Transverse colon (tissue), 4 donors: ENCODE data around the gene C11orf91. TPM values are rescaled to one million over a fixed set of nuclear protein-coding genes. Genes with fewer than 3 reads are reported as not detected.

Experiments
- DNase-seq: peaks from one replicate; pipeline ENCODE4 v3.0.0-alpha.2; 2019
- H3K27ac ChIP-seq, 4 donors: fragments of 200-600 bp; sonication (generic); 2 replicates each; pipeline ENCODE4 v1.5.1; 2016 to 2018; ENCODE audit warnings: inconsistent platforms in 4 of 4
- H3K27me3 ChIP-seq: fragments of 200-600 bp; sonication (generic); 2 replicates; pipeline ENCODE4 v1.5.1; 2017; ENCODE audit warnings: inconsistent platforms
- H3K36me3 ChIP-seq, 4 donors: fragments of 200-600 bp; sonication (generic); 2 replicates each; pipeline ENCODE4 v1.5.1; 2017 to 2019; ENCODE audit warnings: inconsistent platforms in 4 of 4
- H3K4me1 ChIP-seq, 4 donors: fragments of 200-600 bp; sonication (generic); 2 replicates each; pipeline ENCODE4 v1.5.1; 2017 to 2020; ENCODE audit warnings: inconsistent platforms in 4 of 4
- H3K4me3 ChIP-seq, 4 donors: fragments of 200-600 bp; sonication (generic); 1 replicate in 1 of 4; 2 replicates in 3 of 4; pipeline versions ENCODE4 v1.5.1 to v1.6.1; 2017 to 2019; ENCODE audit warnings: inconsistent platforms in 4 of 4
- H3K9me3 ChIP-seq, 2 donors: fragments of 200-600 bp; sonication (generic); 2 replicates each; pipeline ENCODE4 v1.5.1; 2017 to 2019; ENCODE audit warnings: inconsistent platforms in 2 of 2
- EP300 ChIP-seq: sonication (generic); formaldehyde crosslinking; IDR thresholded peaks from one replicate; pipeline ENCODE4 v1.6.1; 2017; ENCODE audit warnings: antibody characterized with exemption, low read depth
- POLR2A ChIP-seq: fragments of 450-650 bp; IDR thresholded peaks from one replicate; pipeline ENCODE4 v1.6.1; 2016; ENCODE audit warnings: antibody characterized with exemption, mild to moderate bottlenecking, moderate library complexity
- POLR2AphosphoS5 ChIP-seq, 3 donors: sonication (generic); formaldehyde crosslinking; IDR thresholded peaks; one replicate each; pipeline ENCODE4 v1.6.1; 2016; ENCODE audit warnings: antibody characterized with exemption in 3 of 3
- WGBS, 2 donors: methylation state at CpG; one replicate each; pipeline ENCODE4 v1.1.5; 2018; ENCODE audit warnings: low coverage in 1 of 2; 5-methylcytosine and 5-hydroxymethylcytosine counted together
- in situ Hi-C, 4 donors: fragments of 200-750 bp; cut with MboI; loops; one replicate each; pipeline versions ENCODE4 v1.15.0 to v1.15.1; 2017; ENCODE audit warnings: low sequenced_read_pairs in 3 of 4, low pct_ligation_motif_present in 1 of 4, low pct_unique_long_range_greater_than_20kb in 1 of 4
- intact Hi-C: fragments of 100-400 bp; cut with DNase I; formaldehyde crosslinking; loops from one replicate; pipeline ENCODE4 v1.15.1; 2023; ENCODE audit warnings: low total_unique reads
- total RNA-seq, 4 donors: library from RNA; depleted of rRNA; stranded (reverse); fragments of >200 nt; gene quantifications; one replicate each; pipeline ENCODE4 v1.1.0, GENCODE V29; 2016
- TF ChIP-seq, protein P1 (sequence below), 5 experiments: fragments of 200-600 bp in 3 of 5; fragments of 450-650 bp in 2 of 5; sonication (generic) in 3 of 5; IDR thresholded peaks; 1 replicate in 2 of 5; 2 replicates in 3 of 5; pipeline ENCODE4 v1.5.1; 2016 to 2017; ENCODE audit warnings: antibody characterized with exemption in 5 of 5, inconsistent platforms in 3 of 5, mild to moderate bottlenecking in 2 of 5, moderate library complexity in 1 of 5

The C11orf91 gene
- total RNA-seq, 4 donors from 2014 or later = not detected

DNA sequence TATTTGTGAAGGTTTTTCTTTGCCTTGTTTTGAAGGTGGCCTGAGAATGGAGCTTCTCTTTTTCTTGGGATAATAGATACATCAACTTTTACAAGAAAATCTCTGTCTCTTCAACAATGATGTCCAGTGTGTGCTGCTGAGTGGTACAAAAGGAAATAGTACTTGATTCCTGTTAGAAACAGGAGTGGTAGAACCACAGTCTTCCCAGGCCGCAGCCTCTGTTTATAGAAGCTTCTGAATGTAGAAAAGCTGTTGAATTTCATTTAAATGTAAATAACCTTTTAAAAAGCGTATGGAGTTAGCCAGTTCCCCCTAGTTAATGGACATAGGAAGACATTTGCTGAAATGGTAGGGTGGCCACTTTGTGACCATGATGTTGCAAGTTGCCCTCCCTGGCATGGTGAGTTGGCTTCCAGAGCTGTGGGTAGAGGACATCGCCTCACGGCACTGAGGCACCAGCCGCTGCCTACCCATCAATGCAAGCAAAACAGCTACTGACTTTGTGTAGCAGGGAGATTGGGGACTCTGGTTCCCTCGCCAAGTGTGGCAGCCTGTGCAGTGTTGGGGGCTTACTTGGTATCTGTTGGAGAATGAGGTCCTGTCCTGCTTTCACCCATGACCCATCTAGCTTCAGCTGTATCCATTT lies 31.6 kb downstream of the C11orf91 start:
- Histone ChIP-seq H3K4me1 (no peaks in the 10 kb centered on the region), H3K27me3 (no peaks in the 10 kb centered on the region), H3K36me3 (no peaks in the 10 kb centered on the region), H3K4me3 (no peak overlapping the region), H3K27ac (no peak overlapping the region), H3K9me3 (no peaks in the 10 kb centered on the region)
- DNase-seq = no peak
- TF ChIP-seq POLR2AphosphoS5 (IDR thresholded peaks at IDR 0.05) = no peak
- TF ChIP-seq POLR2A = no peak
- TF ChIP-seq, protein P1, sequence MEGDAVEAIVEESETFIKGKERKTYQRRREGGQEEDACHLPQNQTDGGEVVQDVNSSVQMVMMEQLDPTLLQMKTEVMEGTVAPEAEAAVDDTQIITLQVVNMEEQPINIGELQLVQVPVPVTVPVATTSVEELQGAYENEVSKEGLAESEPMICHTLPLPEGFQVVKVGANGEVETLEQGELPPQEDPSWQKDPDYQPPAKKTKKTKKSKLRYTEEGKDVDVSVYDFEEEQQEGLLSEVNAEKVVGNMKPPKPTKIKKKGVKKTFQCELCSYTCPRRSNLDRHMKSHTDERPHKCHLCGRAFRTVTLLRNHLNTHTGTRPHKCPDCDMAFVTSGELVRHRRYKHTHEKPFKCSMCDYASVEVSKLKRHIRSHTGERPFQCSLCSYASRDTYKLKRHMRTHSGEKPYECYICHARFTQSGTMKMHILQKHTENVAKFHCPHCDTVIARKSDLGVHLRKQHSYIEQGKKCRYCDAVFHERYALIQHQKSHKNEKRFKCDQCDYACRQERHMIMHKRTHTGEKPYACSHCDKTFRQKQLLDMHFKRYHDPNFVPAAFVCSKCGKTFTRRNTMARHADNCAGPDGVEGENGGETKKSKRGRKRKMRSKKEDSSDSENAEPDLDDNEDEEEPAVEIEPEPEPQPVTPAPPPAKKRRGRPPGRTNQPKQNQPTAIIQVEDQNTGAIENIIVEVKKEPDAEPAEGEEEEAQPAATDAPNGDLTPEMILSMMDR (IDR thresholded peaks at IDR 0.05) = no peak
- TF ChIP-seq EP300 = no peak
- intact Hi-C loops = no loop called here
- 62 to 93% methylated on average over 2 to 6 of the region's 6 CpGs for WGBS, 2 donors
- in situ Hi-C loops = no loop called here

DNA sequence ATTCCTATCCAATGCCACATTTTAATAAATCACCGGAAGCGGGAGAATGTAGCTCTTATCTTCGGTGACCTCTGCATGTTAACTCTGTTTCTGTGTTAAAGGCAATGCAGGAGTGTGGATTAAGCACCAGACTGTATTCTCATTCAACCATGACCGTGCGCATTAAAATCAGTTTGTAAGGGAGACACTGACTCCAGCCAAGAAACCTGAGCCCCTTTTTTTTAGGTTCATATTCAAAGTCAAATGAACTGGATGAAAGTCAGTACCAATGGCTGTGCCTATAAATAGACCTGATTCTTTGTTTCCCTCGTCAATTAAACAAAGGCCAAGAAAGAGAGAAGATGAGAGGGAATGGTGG lies 32.2 kb downstream of the C11orf91 start:
- no peak for DNase-seq
- Histone ChIP-seq H3K4me1 (no peaks in the 10 kb centered on the region), H3K27me3 (no peaks in the 10 kb centered on the region), H3K27ac (no peak overlapping the region), H3K4me3 (no peak overlapping the region), H3K36me3 (no peaks in the 10 kb centered on the region), H3K9me3 (no peaks in the 10 kb centered on the region)
- in situ Hi-C loops (no loop called here), intact Hi-C loops (no loop called here)
- WGBS, 2 donors = 92 to 98% methylated on average over 5 to 6 of the region's 6 CpGs
- TF ChIP-seq EP300 (no peak), POLR2A (no peak), POLR2AphosphoS5 (IDR thresholded peaks at IDR 0.05) (no peak)
- TF ChIP-seq, protein P1 (IDR thresholded peaks at IDR 0.05) = no peak

DNA sequence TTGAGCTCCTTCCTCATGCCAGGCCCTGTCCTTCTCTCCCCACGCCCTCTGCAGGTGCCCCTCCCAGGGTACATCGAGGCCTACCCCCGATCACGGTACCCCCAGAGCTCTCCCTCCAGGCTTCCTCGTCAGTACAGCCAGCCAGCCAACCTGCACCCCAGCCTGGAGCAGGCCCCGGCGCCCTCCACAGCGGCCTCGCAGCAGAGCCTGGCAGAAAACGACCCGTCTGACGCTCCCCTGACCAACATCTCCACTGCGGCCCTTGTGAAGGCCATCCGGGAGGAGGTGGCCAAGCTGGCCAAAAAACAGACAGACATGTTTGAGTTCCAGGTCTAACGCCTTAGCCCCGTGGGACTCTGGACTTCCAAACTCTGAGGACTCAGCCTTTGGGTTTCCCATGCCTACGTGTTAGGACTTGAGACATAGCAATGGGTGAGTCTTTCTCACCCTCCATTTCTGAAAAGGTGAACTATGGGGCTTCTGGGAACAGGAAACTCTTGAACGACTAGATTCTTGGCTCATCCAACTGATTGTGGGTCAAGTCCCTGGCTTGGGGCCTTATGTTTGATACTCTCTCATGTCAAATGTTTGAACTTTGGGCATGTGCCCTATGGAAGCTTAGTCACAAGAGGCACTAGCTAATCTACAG lies 32.7 kb downstream of the C11orf91 start:
- WGBS, 2 donors = 85 to 95% methylated on average over 7 to 18 of the region's 18 CpGs
- no peaks in the 10 kb centered on the region for H3K4me1 ChIP-seq

DNA sequence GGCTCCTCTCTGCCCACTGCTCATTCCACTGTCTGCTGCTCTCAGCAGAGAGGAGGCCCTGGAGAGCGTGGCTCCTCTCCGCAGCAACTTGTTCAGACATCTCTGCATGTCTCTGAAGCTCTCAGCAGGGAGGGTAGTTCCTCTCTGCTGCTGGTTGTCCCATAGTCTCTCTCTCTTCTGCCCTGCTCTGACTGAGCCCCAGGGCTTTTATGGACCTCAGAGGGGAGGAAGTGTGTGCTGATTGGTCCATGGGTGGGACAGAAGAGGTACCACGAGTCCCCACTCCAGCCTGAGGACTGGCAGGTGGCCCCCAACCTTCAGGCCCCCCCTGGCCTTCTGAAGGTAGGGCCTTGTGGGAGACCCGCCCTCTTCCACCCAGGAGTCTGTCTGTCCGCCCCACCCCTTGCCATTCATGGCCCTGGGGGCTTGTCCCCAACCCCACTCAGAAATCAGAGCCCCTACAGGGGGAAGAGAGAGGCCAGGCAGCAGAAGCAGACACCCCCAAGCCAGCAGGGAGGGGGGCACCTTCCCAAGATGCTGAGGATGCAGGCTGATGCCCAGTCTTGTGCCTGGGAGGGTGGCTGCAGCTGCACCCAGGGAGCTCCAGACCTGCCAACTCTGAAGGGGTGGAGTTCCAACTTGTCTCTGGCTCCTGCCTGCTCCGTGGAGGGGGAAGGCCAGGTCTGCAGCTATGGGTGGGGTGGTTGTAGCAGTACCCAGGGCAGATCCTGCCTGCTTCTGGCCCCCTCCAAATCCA lies 35.1 kb downstream of the C11orf91 start:
- Histone ChIP-seq H3K36me3 (no peaks in the 10 kb centered on the region), H3K4me3 (no peak overlapping the region), H3K27ac (no peak overlapping the region), H3K9me3 (no peaks in the 10 kb centered on the region), H3K27me3 (no peaks in the 10 kb centered on the region), H3K4me1 (no peaks in the 10 kb centered on the region)
- TF ChIP-seq POLR2A = no peak
- TF ChIP-seq, protein P1 (IDR thresholded peaks at IDR 0.05) = no peak
- no peak for TF ChIP-seq POLR2AphosphoS5 (IDR thresholded peaks at IDR 0.05)
- no peak for TF ChIP-seq EP300
- intact Hi-C loops = no loop called here
- WGBS, 2 donors = 60% methylated on average over 6 of the region's 6 CpGs; no CpG with 5 or more reads in 1 of the 2 donors
- no peak for DNase-seq
- in situ Hi-C loops = no loop called here

More for the DNA sequence above, 32.7 kb downstream of the C11orf91 start:
- Histone ChIP-seq H3K27me3 (no peaks in the 10 kb centered on the region), H3K4me3 (no peak overlapping the region), H3K36me3 (no peaks in the 10 kb centered on the region), H3K9me3 (no peaks in the 10 kb centered on the region), H3K27ac (no peak overlapping the region)
- DNase-seq = no peak
- in situ Hi-C loops (no loop called here), intact Hi-C loops (no loop called here)
- TF ChIP-seq, protein P1 (IDR thresholded peaks at IDR 0.05) = no peak
- TF ChIP-seq POLR2AphosphoS5 (IDR thresholded peaks at IDR 0.05) = no peak
- no peak for TF ChIP-seq POLR2A
